Measurements from ENCODE around the gene ANO2.
"Not testable (repeated sequence)": the region's sequence is repeated elsewhere in the genome, so short reads cannot be mapped to it uniquely, and the experiment has no call there.

ANO2 gene

DNA sequence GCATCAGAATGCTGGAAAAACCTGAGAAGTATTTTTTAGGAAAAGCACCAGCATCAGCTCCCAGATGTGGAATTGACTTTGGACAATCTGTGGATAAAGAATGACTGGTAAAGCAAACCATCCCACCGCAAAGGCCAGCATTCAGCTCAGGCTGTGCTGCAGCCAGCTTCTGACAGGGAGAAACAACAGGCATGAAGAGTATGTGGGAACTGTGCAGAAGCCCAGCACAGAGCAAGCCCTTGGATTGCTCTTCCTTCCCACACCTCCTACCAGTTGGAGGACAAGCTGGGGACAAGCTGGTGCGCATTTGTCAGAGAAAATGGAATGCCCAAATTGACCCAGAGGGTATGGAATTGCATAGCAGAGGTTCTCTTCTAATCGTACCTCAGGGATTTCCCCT is 228.1 kb downstream of the ANO2 start:
- peak; percentile 35 for DNase-seq

DNA sequence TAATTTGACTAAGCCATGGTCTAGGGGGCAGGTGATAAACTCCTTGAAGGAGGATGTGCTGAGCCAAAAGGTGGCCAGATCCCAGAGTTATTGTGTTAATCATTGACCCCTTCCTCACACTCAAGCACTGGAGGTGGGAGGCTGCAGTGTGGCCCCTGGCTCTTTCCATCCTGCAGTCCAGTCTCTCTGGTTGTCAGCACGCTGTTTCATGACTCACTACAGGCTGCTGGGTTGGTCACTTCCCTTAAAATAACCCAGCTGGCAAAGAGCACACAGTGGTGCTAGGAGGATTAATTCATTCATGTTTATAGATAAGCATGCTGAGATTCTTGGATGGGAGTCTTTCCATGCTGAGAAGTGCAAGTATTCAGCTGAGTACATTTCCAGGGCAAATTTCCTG is 228.9 kb downstream of the ANO2 start:
- peak; percentile 53 for DNase-seq

DNA sequence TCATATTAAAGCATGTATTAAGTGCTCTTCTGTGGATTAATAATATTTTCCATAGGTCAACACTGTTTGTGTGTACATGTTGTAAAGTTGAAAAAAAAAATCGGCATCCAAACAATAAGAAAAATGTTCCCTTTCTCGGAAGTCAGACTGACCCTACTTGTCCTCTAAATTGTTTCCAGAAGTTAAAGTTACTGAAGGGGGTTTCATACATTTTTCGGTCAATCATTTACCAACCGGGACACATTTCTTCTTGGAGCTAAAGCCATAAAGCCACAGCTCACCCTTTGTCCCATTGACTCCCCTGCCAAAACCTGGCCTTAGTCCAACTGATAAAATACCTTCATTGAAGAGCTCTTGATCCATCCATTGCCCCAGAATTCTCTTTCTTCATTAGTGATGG is 230.0 kb downstream of the ANO2 start:
- DNase-seq = no peak

GRCh38 chr12:5713599-5714081 is 231.4 kb downstream of the ANO2 start:
- no peak for DNase-seq

GRCh38 chr12:5710260-5710878 is 234.7 kb downstream of the ANO2 start:
- DNase-seq = no peak

GRCh38 chr12:5708371-5708770 is 236.7 kb downstream of the ANO2 start:
- DNase-seq = no peak

DNA sequence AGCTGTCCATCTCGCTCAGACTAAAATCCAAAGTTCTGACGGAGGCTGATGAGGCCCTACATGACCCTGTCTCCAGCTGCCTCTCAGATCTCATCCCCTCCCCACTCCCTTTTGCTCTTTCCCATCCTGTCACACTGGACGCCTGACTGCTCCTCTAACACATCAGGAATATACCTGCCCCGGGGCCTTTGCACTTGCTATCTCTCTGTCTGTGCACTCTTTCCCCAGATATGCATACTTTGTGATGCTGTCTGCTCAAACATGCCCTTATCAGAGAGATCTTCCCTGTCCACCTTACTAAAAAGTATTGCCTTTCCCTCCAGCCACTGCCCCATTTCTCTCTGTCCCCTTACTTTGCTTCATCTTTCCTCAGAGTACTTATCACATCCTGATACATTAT is 238.8 kb downstream of the ANO2 start:
- DNase-seq = no peak

DNA sequence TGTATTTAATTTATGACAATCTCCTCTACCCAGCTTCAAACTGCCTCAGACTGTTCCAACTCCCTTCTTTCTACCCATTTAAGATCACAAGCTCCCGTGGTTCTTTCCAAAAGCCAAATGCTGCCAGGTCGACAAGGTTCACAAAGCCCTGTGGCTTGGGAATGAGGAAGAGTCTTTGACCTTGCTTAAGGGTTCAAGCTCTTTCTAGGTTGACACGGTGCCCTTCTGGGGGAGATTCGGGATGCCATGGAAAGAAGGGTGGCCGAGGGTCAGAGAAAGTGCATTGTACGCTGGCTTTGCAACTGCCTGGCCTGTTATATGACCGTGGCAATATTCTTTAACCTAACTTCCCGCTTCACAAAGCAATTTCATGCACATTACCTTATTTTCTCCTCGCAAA is 239.3 kb downstream of the ANO2 start:
- no peak for DNase-seq

GRCh38 chr12:5694759-5695409 is 250.2 kb downstream of the ANO2 start:
- DNase-seq = no peak

GRCh38 chr12:5692850-5693249 is 252.2 kb downstream of the ANO2 start:
- DNase-seq = no peak

- no peak for DNase-seq
Measured at GRCh38 chr12:5691943-5692342, 253.1 kb downstream of the ANO2 start.

- no peak for DNase-seq
Measured at GRCh38 chr12:5690240-5690639, 254.8 kb downstream of the ANO2 start.

- no peak for DNase-seq
Measured at GRCh38 chr12:5689773-5690172, 255.3 kb downstream of the ANO2 start.

GRCh38 chr12:5688226-5688625 is 256.8 kb downstream of the ANO2 start:
- DNase-seq = no peak

DNA sequence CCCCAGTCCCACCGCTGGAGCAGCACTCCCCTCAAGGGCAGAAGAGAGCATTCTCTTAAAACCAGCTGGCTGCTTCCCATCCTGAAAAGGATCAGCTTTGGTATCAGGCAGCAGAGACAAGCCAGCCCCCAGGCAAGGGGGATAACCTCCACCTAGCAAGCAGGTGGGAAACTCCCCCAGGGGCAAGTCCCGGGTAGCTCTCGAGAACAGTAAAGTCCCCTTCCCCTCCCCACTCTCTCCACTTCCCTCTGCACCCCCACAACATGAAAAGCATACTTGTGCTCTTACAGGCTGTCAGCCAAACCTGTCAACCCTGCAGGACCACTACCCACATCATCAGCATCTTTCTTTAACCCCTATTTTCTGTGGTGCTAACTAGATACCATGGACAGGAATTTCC is 259.1 kb downstream of the ANO2 start:
- DNase-seq = no peak

- DNase-seq = no peak
Measured at GRCh38 chr12:5684989-5685388, 260.1 kb downstream of the ANO2 start.

DNA sequence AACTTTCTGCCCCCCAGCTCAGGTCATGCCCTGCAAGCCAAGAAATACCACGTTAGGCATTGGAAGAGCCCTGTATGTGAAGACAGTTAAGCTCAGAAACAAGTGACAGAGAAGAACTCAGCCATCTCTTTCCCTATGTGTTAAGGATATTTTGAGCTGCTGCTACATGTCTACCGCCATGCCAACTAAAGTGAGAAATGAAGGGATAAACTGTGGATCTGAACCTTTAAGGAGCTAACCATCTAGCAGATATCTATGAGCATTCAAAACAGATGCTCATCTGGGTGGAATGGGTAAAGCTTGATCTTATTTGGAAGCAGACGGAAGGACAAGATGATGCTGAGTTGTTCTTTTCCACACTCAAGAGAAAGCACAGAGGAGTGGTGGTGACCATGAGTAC is 262.5 kb downstream of the ANO2 start:
- DNase-seq = no peak

- DNase-seq = no peak
Measured at GRCh38 chr12:5678176-5678575, 266.9 kb downstream of the ANO2 start.

- DNase-seq = not testable (repeated sequence)
Measured at GRCh38 chr12:5669624-5670023, 275.4 kb downstream of the ANO2 start.

GRCh38 chr12:5665615-5666014 is 279.4 kb downstream of the ANO2 start:
- DNase-seq = no peak

- DNase-seq = peak; percentile 68
Measured at GRCh38 chr12:5661811-5662210, 283.2 kb downstream of the ANO2 start.

DNA sequence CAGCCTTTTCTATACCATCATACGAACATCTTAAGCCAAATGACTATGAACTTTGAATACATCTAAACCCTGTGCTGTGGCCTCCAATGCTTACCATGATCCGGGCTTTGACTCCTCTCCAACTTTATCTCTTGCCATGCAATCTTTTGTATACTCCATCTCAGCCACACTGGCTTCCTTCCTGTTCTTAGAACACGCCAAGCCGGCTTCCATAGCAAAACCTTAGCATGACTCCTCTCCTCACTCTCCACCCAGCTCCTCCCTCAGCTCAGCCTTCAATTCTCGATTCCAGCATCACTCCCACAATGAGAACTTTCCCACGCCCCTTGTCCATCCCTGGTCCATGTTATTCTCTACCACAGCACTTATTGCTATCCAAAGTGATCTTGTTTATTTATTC is 284.8 kb downstream of the ANO2 start:
- no peak for DNase-seq

DNA sequence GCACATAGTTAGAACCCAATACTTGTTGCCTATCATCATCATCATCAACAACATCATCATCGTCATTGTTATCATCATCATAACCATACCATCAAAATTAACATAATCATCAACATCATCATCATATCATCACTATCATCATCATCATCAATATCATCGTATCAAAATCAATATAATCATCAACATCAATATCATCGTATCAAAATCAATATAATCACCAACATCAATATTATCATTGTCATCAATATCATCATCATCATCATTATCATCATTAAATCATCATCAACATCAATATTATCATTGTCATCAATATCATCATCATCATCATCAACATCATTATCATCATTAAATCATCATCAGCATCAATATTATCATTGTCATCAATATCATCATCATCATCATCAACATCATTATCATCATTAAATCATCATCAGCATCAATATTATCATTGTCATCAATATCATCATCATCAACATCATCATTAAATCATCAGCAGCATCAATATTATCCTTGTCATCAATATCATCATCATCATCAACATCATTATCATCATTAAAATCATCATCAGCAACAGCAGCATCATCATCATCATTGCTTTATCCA is 286.6 kb downstream of the ANO2 start:
- not testable (repeated sequence) for DNase-seq

- no peak for DNase-seq
Measured at GRCh38 chr12:5656836-5657235, 288.2 kb downstream of the ANO2 start.
